ENCODE measurements around the gene RBM4. TPM values are rescaled to one million over a fixed set of nuclear protein-coding genes. Genes with fewer than 3 reads are reported as not detected.

Gene RBM4
- total RNA-seq, 1 experiment from 2014 or later: 272 TPM

GRCh38 chr11:66680966-66681645, 42.6 kb downstream of the RBM4 start:
- no peak overlapping the region for H3K4me2 ChIP-seq (ENCODE audit: insufficient read depth, insufficient read length, low read length)
- H3K4me3 Mint-ChIP-seq: no peak overlapping the region
- no peaks in the 10 kb centered on the region for H3K9me3 ChIP-seq (ENCODE audit: control insufficient read depth, low read depth, low read length)
- no peak overlapping the region for H2BK15ac ChIP-seq (ENCODE audit: low read depth, low read length)
- peaks cover 14% of the 10 kb centered on the region for H3K23me2 ChIP-seq (ENCODE audit: insufficient read length, low read depth, low read length, poor library complexity, severe bottlenecking)
- TF ChIP-seq, protein P1, sequence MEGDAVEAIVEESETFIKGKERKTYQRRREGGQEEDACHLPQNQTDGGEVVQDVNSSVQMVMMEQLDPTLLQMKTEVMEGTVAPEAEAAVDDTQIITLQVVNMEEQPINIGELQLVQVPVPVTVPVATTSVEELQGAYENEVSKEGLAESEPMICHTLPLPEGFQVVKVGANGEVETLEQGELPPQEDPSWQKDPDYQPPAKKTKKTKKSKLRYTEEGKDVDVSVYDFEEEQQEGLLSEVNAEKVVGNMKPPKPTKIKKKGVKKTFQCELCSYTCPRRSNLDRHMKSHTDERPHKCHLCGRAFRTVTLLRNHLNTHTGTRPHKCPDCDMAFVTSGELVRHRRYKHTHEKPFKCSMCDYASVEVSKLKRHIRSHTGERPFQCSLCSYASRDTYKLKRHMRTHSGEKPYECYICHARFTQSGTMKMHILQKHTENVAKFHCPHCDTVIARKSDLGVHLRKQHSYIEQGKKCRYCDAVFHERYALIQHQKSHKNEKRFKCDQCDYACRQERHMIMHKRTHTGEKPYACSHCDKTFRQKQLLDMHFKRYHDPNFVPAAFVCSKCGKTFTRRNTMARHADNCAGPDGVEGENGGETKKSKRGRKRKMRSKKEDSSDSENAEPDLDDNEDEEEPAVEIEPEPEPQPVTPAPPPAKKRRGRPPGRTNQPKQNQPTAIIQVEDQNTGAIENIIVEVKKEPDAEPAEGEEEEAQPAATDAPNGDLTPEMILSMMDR (conservative IDR thresholded peaks at IDR 0.05): no peak
- H3K9ac ChIP-seq (ENCODE audit: extremely low read depth, insufficient read length, low read length): no peak overlapping the region
- no peak overlapping the region for H2BK12ac ChIP-seq (ENCODE audit: insufficient read length, low read depth, low read length)
- no peak overlapping the region for H4K8ac ChIP-seq (replicated peaks; ENCODE audit: insufficient read length, low read depth, low read length)
- no peak for DNase-seq
- H2AK5ac ChIP-seq (ENCODE audit: insufficient read length, low read length): no peak overlapping the region
- H3K18ac ChIP-seq (ENCODE audit: insufficient read length, low read depth, low read length): no peak overlapping the region
- no peaks in the 10 kb centered on the region; the same call in 1 of the 2 replicates for H3K27me3 Mint-ChIP-seq (ENCODE audit: low read depth)
- H3K79me2 ChIP-seq (ENCODE audit: insufficient read depth, low read length): no peaks in the 10 kb centered on the region; the same call in 1 of the 2 replicates
- peaks cover 10 to 31% (median 28%) of the 10 kb centered on the region in 3 experiments for H3K36me3 Mint-ChIP-seq (ENCODE audit: insufficient read depth in 1 of 3, low read depth in 3 of 3)
- no peak overlapping the region for H3K27ac Mint-ChIP-seq
- no peaks in the 10 kb centered on the region for H3K9me3 Mint-ChIP-seq
- no peaks in the 10 kb centered on the region for H4K20me1 ChIP-seq (ENCODE audit: control insufficient read depth, insufficient read depth, insufficient read length)
- H3T11ph ChIP-seq (ENCODE audit: low read length): no peak overlapping the region
- H3K4me1 Mint-ChIP-seq: peaks cover 19 to 22% of the 10 kb centered on the region in 2 experiments
- H3K79me1 ChIP-seq (ENCODE audit: insufficient read depth, low read depth, low read length, poor library complexity, severe bottlenecking): no peaks in the 10 kb centered on the region
- no peak overlapping the region for H2BK5ac ChIP-seq (ENCODE audit: insufficient read length, low read length)
- H2BK120ac ChIP-seq (ENCODE audit: low read depth, low read length, poor library complexity, severe bottlenecking): no peak overlapping the region
- no CpG with 5 or more reads among the region's 7 CpGs for WGBS (ENCODE audit: extremely low coverage, insufficient read length, low lambda C conversion rate)
- no peak overlapping the region for H4K91ac ChIP-seq (ENCODE audit: insufficient read length, low read depth, low read length)
- H3K14ac ChIP-seq (ENCODE audit: insufficient read depth, low read length): no peak overlapping the region
- no peak overlapping the region for H3K23ac ChIP-seq (ENCODE audit: insufficient read length, low read depth, low read length)
- no peak overlapping the region for H4K5ac ChIP-seq (ENCODE audit: insufficient read length, low read depth, low read length)
- no peak overlapping the region for H2AFZ ChIP-seq (ENCODE audit: low read length)
- no peak overlapping the region for H3K27ac ChIP-seq (ENCODE audit: insufficient read length, low read depth, low read length)
- H3K56ac ChIP-seq (ENCODE audit: insufficient read length, low read depth, low read length): no peak overlapping the region
- no peak overlapping the region for H2BK20ac ChIP-seq (ENCODE audit: low read depth, low read length, poor library complexity, severe bottlenecking)
- no peaks in the 10 kb centered on the region for H3K27me3 ChIP-seq (ENCODE audit: insufficient read depth, low read length)
- H3K4ac ChIP-seq (ENCODE audit: low read depth, low read length): no peak overlapping the region
- no peaks in the 10 kb centered on the region; the same call in 1 of the 2 replicates for H3K4me1 ChIP-seq (ENCODE audit: insufficient read depth, low read length)
